A172 (cell line): ENCODE data around the gene GPC3. TPM values are rescaled to one million over a fixed set of nuclear protein-coding genes. Genes with fewer than 3 reads are reported as not detected.
"Not testable (repeated sequence)": the region's sequence is repeated elsewhere in the genome, so short reads cannot be mapped to it uniquely, and the experiment has no call there.

Source experiments
- DNase-seq: peaks from one replicate; pipeline ENCODE4 v3.0.0-alpha.2; 2015; ENCODE audit warnings: low spot score
- total RNA-seq: library from RNA; depleted of rRNA; stranded (reverse); fragments of >200 nt; shearing (Covaris generic); gene quantifications from 2 replicates; pipeline ENCODE4 v1.2.3, GENCODE V29; 2014

Gene GPC3
- total RNA-seq, 1 experiment from 2014 or later, result not detected

DNA sequence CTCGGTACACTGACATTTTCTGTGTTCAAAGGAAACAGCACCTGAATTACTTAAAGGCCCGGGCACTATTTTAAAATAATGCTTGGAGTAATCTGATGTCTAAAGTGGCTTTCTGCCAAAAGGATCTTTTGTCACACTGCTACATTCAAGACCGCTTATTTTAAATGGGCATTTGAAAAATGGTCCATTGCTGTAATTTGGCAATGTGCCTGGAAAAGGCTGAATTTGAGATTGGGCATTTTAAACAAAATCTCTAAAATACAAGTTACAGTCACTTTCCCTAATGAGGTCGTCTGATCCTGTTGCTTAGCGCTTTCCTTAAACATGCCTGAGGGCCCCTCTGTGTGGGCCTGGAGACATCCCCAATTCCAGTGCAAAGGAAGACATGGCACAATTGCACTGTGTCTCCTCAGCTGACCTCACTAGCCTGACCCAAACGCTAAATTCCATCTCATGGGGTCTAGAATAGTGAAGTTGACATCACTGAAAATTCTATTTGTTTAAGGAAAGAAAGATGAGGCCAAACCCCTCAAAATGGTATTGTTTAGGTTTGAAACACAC lies 214.2 kb downstream of the GPC3 start:
- DNase-seq, result no peak

DNA sequence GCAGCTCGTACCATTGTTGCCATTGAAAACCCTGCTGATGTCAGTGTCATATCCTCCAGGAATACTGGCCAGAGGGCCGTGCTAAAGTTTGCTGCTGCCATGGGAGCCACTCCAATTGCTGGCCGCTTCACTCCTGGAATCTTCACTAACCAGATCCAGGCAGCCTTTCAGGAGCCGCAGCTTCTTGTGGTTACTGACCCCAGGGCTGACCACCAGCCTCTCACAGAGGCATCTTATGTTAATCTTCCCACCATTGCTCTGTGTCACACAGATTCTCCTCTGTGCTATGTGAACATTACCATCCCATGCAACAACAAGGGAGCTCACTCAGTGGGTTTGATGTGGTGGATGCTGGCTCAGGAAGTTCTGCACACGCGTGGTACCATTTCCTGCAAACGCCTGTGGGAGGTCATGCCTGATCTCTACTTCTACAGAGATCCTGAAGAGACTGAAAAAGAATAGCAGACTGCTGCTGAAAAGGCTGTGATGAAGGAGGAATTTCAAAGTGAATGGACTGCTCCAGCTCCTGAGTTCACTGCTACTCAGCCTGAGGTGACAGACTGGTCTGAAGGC lies 222.3 kb downstream of the GPC3 start:
- DNase-seq, result not testable (repeated sequence)

DNA sequence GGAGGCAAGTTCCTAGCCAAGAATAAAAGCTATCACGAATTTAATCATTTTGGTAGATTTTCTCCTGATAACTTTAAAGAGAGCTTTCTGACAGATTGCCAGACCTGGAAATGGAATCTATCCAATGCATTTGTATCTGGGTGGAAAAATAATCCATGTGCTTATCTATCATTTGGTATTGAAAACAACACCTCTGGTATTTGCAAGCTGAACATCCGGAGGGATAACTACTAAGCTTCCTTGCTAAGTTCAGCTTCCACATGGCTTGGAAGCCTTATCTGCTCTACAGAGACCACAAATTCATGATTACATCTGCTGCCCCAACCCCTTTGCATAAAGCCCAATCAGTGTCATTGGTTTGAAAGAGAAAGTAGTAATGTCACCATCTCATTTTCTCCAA lies 230.7 kb downstream of the GPC3 start:
- DNase-seq, result no peak

GRCh38 chrX:133749951-133750350 lies 235.4 kb downstream of the GPC3 start:
- DNase-seq, result no peak

GRCh38 chrX:133749370-133749769 lies 236.0 kb downstream of the GPC3 start:
- no peak for DNase-seq

DNA sequence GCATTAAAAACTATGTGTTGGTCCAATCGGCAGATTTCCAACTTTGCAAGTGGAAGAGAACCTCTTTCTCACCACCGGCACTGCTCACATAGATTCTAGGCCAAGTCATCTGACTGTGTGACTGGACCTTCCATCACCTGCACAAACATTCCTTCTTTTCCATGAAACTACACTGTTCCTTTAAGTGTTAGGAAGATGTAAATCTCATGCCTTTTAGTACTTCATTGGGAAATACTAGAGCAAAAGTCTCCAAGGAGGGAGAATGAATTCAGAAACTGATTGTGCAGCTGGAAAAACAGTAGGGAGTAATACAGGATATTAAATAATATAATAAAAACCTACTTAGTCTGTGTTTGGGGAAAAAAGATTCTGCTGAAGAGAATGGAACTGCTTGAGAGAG lies 238.2 kb downstream of the GPC3 start:
- DNase-seq, result no peak

- no peak for DNase-seq
These were observed 238.8 kb downstream of the GPC3 start for GRCh38 chrX:133746593-133746992.

DNA sequence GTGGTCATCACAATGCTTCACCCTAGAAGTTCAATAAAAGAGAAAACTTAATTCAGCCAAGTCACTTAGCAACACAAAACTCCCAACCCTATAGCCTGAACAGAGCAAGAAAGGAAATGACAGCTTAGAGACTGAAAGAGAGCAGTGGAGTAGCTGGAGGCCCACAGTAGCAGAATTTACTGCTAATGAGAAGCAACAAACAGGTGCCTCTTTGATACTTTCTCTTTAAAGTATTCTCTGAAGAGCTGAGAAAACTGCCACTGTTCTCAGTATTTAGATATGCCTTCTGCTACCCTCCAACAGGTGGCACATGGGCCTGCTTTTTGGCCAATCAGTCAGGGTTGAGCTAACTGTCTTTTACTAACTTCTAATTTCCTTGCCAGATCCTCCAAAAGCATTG lies 240.0 kb downstream of the GPC3 start:
- DNase-seq, result no peak

DNA sequence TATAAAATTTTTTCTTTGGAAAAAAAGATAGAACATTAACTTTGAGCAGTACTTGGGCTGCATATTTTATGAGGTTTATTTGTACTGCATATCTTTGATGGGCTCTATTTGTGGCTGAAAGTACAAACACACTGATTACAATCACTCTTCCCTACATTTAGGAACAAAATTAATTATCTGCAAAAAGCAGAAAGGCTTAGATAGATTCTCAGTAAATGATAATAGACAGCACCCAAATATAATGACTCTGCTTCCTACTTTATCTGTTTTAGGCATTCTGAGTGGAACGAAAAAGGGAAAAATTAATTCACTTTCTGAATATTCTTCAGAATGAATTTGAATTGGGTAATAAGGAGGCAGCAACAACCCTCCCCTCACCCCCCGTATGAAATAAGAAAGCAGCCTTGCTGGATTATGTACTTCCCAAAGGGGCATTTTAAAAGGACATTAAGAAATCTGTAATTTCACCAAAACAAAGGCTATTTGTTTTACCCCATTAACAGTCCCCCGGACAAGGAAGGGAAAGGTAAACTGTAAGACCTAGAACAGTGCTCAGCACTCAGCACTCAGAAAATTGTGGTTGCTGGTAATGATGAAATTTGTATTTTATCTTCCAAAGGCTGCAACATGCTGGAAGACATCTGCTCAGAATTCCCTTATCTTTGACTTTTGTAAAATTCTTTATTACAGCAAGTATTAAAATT lies 242.6 kb downstream of the GPC3 start:
- DNase-seq, result no peak

DNA sequence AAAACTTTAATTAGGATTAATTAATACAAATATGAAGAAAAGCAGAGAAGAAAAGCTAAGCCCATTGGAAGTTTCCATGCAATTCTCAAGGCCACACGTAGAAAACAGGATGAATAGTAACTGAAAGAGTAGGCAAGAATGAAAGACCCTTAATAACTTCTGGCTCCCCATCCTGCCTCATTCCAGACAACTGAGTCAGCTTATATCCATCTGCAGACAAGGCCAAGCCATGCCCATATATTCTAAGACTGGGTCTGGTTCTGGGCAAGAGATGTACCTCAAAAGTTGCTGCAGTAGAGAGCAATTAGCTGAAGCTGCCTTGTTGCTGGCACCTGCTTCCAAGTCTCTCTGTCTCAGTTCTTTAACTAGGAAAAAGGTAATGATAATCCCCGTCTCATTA lies 244.1 kb downstream of the GPC3 start:
- DNase-seq, result no peak

GRCh38 chrX:133726642-133727041 lies 258.8 kb downstream of the GPC3 start:
- DNase-seq, result no peak

- DNase-seq, result peak; percentile 58
These were observed 259.2 kb downstream of the GPC3 start for GRCh38 chrX:133726211-133726630.

GRCh38 chrX:133723930-133724329 lies 261.5 kb downstream of the GPC3 start:
- DNase-seq, result no peak

DNA sequence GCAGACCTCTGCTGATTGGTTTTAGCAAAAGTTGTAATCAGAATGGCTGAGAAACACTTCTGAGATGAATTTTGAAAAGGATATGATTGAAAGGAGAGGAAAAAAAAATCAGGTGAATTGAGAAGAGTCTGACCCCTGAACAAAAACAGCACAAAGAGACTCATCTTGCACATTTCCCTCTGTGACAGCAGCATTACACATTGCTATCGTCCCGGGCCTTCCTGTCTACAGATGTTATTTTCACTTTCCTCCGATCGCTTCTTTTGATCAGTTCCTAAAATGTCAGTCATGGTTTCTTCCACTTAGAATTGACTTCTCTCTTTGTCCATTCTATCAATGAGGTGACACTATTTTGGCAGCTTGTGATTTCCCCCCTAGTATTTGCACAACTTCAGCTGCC lies 262.6 kb downstream of the GPC3 start:
- no peak for DNase-seq

DNA sequence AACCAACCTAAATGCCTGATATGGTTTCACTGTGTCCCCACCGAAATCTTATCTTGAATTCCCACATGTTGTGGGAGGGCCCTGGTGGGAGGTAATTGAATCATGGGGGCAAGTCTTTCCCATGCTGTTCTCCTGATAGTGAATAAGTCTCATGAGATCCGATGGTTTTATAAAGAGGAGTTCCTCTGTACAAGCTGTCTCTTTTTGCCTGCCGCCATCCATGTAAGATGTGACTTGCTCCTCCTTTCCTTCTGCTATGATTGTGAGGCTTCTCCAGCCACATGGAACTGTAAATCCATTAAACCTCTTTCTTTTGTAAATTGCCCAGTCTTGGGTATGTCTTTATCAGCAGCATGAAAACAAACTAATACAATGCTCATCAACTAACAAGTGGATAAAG lies 265.1 kb downstream of the GPC3 start:
- not testable (repeated sequence) for DNase-seq

DNA sequence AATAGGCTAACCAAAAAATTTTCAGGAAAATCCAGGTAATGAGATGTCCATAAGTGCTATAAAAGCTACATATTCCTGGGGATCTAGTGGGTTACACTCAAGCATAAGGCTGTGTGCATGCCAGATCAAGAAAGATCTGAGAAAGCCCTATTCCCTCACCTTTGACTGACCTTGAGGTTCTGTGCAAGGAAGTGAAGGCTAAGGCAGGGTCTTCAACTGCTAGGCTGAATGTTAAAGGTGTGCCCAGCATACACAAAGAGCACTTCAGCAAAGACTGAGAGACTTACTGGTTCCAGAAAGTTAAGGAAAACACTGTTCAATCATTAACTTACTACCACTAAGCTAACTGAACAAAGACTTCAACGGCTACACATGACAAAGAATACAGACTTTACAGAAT lies 269.7 kb downstream of the GPC3 start:
- DNase-seq, result no peak

DNA sequence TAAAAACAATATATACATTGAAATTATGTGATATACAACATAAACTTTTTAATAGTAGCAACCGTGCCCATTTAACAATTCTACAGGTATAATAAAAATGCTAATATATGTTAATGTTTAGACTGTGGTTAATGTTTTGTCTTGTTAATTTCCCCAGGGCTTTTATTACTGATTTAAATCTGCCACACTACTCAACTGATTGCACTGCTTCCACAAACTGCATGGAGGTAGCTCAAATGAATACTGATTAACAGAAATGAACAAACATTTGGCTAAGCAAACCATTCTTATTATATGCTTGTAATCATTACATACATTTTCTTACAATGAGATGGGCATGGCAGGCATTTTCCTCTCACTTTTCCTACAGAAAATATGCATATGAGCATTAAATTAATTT lies 275.9 kb downstream of the GPC3 start:
- DNase-seq, result no peak

GRCh38 chrX:133706890-133707289 lies 278.5 kb downstream of the GPC3 start:
- no peak for DNase-seq

DNA sequence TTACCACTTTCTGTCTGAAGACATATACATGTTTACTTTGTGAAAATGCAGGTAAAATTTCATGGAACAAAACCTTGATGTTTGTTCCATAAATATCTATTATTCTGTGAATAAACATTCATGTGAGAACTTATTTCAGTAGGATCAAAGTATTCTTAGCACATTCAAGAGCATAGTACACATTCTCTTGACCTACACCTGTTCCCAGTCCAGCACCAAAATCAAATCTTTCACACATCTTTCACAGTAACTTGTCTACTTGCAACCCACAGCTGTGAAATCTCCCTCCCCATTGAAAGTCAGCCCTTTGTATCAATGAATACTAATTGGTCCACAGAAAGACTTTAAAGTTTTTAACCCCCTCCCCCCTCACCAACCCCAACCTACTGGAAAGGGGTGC lies 283.2 kb downstream of the GPC3 start:
- no peak for DNase-seq

- no peak for DNase-seq
These were observed 286.2 kb downstream of the GPC3 start for GRCh38 chrX:133699023-133699728.

- no peak for DNase-seq
These were observed 287.1 kb downstream of the GPC3 start for GRCh38 chrX:133698298-133698697.

DNA sequence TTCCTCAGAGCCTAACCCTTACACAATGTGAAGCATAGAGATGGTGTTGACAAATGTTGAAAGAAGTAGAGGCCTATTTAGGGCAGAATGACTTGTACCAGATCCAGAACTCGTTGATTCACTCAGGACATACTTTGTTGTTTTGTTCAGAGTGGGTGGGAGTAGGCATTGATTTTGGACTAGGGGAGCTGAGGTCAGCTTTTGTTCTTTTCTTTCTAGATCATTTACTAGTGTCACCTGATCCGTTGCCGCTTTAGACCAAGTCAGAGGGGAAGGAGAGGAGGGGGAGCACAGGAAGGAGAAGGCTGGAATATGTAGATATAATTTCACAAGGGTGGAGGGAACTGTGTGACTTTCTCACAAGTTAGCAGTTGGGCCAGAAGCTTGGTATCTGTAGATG lies 287.7 kb downstream of the GPC3 start:
- DNase-seq, result no peak
